ENCODE measurements around the gene ANGPTL3. TPM values are rescaled to one million over a fixed set of nuclear protein-coding genes. Genes with fewer than 3 reads are reported as not detected.

The ANGPTL3 gene
- total and polyA plus RNA-seq, 10 of the 15 experiments (the other 5 are each of a cell fraction or from before 2014, with no cell fraction given) = 0.05 to 0.15 (median 0.07) TPM; not detected in 7

GRCh38 chr1:62628506-62628905 lies 31.2 kb downstream of the ANGPTL3 start:
- Histone ChIP-seq H3K27ac (ENCODE audit: control insufficient read depth, insufficient read depth) (no peak overlapping the region), H3K27me3 (replicated peaks in 1 of 2; ENCODE audit: control insufficient read depth in 2 of 2, insufficient read depth in 2 of 2, low read length in 1 of 2) (no peaks in the 10 kb centered on the region), H3K9ac (ENCODE audit: control insufficient read depth, insufficient read depth, low read length) (no peak overlapping the region), H3K4me2 (ENCODE audit: control insufficient read depth, insufficient read depth) (no peak overlapping the region), H3K9me3 (replicated peaks; ENCODE audit: control insufficient read depth, insufficient read depth, low read length) (peaks cover 3% of the 10 kb centered on the region; the same call in 2 of the 3 replicates), H2AFZ (ENCODE audit: control insufficient read depth, low read depth, low read length) (no peak overlapping the region), H3K79me2 (ENCODE audit: control insufficient read depth, insufficient read depth, low read length) (no peaks in the 10 kb centered on the region), H3K4me3 (no peak overlapping the region), H4K20me1 (ENCODE audit: control insufficient read depth, insufficient read depth) (no peaks in the 10 kb centered on the region), H3K36me3 (ENCODE audit: control insufficient read depth in 2 of 2, insufficient read depth in 2 of 2, low read length in 1 of 2) (no peaks in the 10 kb centered on the region; a peak in 1 of 4 replicates), H3K4me1 (ENCODE audit: control insufficient read depth, insufficient read depth, low read length) (no peaks in the 10 kb centered on the region; the same call in 1 of the 2 replicates)
- no TSS peak for BruUV-seq (replicated peaks)
- no peak for ATAC-seq
- RAD21 ChIA-PET (ENCODE audit: unreplicated experiment) = no interaction called here
- 68% methylated on average over 1 of the region's 1 CpG for WGBS (ENCODE audit: insufficient coverage, insufficient replicate concordance, low lambda C conversion rate, missing lambda C conversion rate)
- no peak for DNase-seq (ENCODE audit: low read depth, low spot score)
- POLR2A ChIA-PET = interaction anchor here (0.8 kb wide), 1 partner anchor 55 kb away, joined by 3 read pairs; no protein-coding TSS in a partner anchor
- intact Hi-C loops (cut with micrococcal nuclease; ENCODE audit: unreplicated experiment) = no loop called here
- FAIRE-seq = no peak
- in situ Hi-C loops (cut with MboI) = no loop called here
- no peak for TF ChIP-seq SMAD1 (IDR thresholded peaks at IDR 0.05; ENCODE audit: low read depth, partially characterized antibody)
- no peak for TF ChIP-seq SREBF1 (IDR thresholded peaks at IDR 0.05; ENCODE audit: low read length)
- no peak for TF ChIP-seq EP300 (IDR thresholded peaks at IDR 0.05; ENCODE audit: borderline replicate concordance in 1 of 2, control insufficient read depth in 1 of 2, low read depth in 2 of 2, low read length in 2 of 2)
- no peak for TF ChIP-seq NFYB (IDR thresholded peaks at IDR 0.05; ENCODE audit: insufficient read depth, low read depth, low read length)
- TF ChIP-seq SPI1 (IDR thresholded peaks at IDR 0.05; ENCODE audit: borderline replicate concordance, insufficient read depth, low read depth, low read length) = no peak
- TF ChIP-seq NFYA (IDR thresholded peaks at IDR 0.05; ENCODE audit: borderline replicate concordance, low read depth, low read length) = no peak
- TF ChIP-seq MLLT1 (IDR thresholded peaks at IDR 0.05) = no peak
- TF ChIP-seq POLR2A (IDR thresholded peaks at IDR 0.05; ENCODE audit: low read depth, low read length) = no peak
- no peak for TF ChIP-seq MEF2A (IDR thresholded peaks at IDR 0.05; ENCODE audit: insufficient read depth, low read depth, low read length)
- no peak for TF ChIP-seq TAF1 (IDR thresholded peaks at IDR 0.05; ENCODE audit: borderline replicate concordance, low read depth, low read length)
- no peak for TF ChIP-seq HDGF (IDR thresholded peaks at IDR 0.05)
- no peak for TF ChIP-seq SREBF2 (IDR thresholded peaks at IDR 0.05; ENCODE audit: low read length)
- no peak for TF ChIP-seq SIN3A (IDR thresholded peaks at IDR 0.05; ENCODE audit: low read depth, low read length)
- no peak for TF ChIP-seq ZNF622 (IDR thresholded peaks at IDR 0.05)
- TF ChIP-seq RELA (IDR thresholded peaks at IDR 0.05; ENCODE audit: borderline replicate concordance, partially characterized antibody) = no peak
- CTCF ChIA-PET = interaction anchor here (0.5 to 1.6 kb wide), 2 partner anchors 20 to 117 kb away, joined by 3 read pairs; no protein-coding TSS in a partner anchor
- SMC1A ChIA-PET (ENCODE audit: uncharacterized antibody, unreplicated experiment) = interaction anchor here (0.9 to 2.3 kb wide), 5 partner anchors 14 to 99 kb away, joined by 3 to 10 read pairs (median 3); no protein-coding TSS in a partner anchor

All from GM12878 (cell line).